Esophagus squamous epithelium (tissue), 4 donors: ENCODE results near the gene PFDN5.

Experiments used
- CTCF ChIP-seq, 6 experiments: fragments of 450-650 bp in 4 of 6; fragments of 200-600 bp in 2 of 6; sonication (generic) in 2 of 6; IDR thresholded peaks; one replicate each; pipeline ENCODE4 v1.5.1; 2016 to 2019; ENCODE audit warnings: antibody characterized with exemption in 6 of 6, mild to moderate bottlenecking in 4 of 6, moderate library complexity in 4 of 6
- POLR2A ChIP-seq, 4 donors: fragments of 450-650 bp; IDR thresholded peaks; one replicate each; pipeline ENCODE4 v1.6.1; 2017; ENCODE audit warnings: antibody characterized with exemption in 4 of 4, mild to moderate bottlenecking in 4 of 4, moderate library complexity in 3 of 4

DNA sequence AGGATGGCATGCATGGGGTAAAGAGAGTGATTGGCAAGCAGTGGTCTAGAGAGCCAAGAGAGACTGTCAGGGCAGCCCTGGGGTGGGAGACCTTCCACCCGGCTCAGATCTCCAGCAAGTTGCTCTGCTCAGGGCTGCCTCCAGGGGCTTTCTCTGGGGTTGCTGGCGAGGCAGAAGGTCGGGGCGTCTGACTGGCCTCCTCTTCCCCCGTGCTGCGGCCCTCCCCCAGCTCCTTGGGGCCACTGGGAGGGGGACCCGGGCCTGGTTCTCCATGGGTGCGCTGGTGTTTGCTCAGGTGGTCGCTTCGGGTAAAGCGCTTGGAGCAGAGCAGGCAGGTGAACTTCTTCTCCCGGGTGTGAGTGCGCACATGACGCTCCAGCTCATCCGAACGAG is 32.7 kb downstream of the PFDN5 start:
- TF ChIP-seq CTCF (IDR thresholded peaks at IDR 0.05) = no peak
- TF ChIP-seq POLR2A (IDR thresholded peaks at IDR 0.05) = no peak
